Nephron (organoid): ENCODE measurements around the gene PLCD4.
A peak's percentile ranks its signal among the peaks of the same experiment; 100 is the strongest.

Experiments used
- H3K27ac Mint-ChIP-seq, 3 experiments: 2 replicates each; pipeline ENCODE4 v1.8.0; 2020; ENCODE audit warnings: mixed read lengths in 3 of 3, mild to moderate bottlenecking in 2 of 3, moderate library complexity in 1 of 3
- H3K27me3 Mint-ChIP-seq: 2 replicates; pipeline ENCODE4 v1.8.0; 2021; ENCODE audit warnings: low read depth, mild to moderate bottlenecking, moderate library complexity, mixed read lengths
- H3K36me3 Mint-ChIP-seq: 2 replicates; pipeline ENCODE4 v1.8.0; 2020; ENCODE audit warnings: low read depth, mixed read lengths
- H3K4me1 Mint-ChIP-seq: 2 replicates; pipeline ENCODE4 v1.8.0; 2020; ENCODE audit warnings: mixed read lengths
- H3K4me3 Mint-ChIP-seq, 3 experiments: 2 replicates each; pipeline ENCODE4 v1.8.0; 2020; ENCODE audit warnings: mild to moderate bottlenecking in 3 of 3, mixed read lengths in 3 of 3, moderate library complexity in 2 of 3
- H3K9me3 Mint-ChIP-seq: 2 replicates; pipeline ENCODE4 v1.8.0; 2020; ENCODE audit warnings: mixed read lengths
- CTCF ChIP-seq, 3 experiments: fragments of 200-600 bp; sonication (generic); IDR thresholded peaks; one replicate each; pipeline ENCODE4 v1.5.0; 2021; ENCODE audit warnings: antibody characterized with exemption in 3 of 3; ENCODE audit not compliant: unreplicated experiment in 3 of 3

Gene PLCD4

GRCh38 chr2:218659988-218660358 is 52.3 kb downstream of the PLCD4 start:
- Mint-ChIP-seq H3K27ac (peak overlapping the region in 2 of 3 experiments; percentile 71 to 72), H3K36me3 (peaks cover 36% of the 10 kb centered on the region), H3K27me3 (no peaks in the 10 kb centered on the region), H3K9me3 (no peaks in the 10 kb centered on the region), H3K4me3 (peak overlapping the region; percentile 96 to 98 (median 98)), H3K4me1 (peaks cover 23% of the 10 kb centered on the region)
- no peak for TF ChIP-seq CTCF (IDR thresholded peaks at IDR 0.05; ENCODE audit: unreplicated experiment in 3 of 3)

GRCh38 chr2:218662377-218662776 is 54.7 kb downstream of the PLCD4 start:
- Mint-ChIP-seq H3K9me3 (no peaks in the 10 kb centered on the region), H3K36me3 (peaks cover 42% of the 10 kb centered on the region), H3K4me1 (peaks cover 23% of the 10 kb centered on the region), H3K4me3 (peak overlapping the region in 2 of 3 experiments; percentile 26 to 60), H3K27me3 (no peaks in the 10 kb centered on the region), H3K27ac (no peak overlapping the region)
- TF ChIP-seq CTCF (IDR thresholded peaks at IDR 0.05; ENCODE audit: unreplicated experiment in 3 of 3) = no peak

- peaks cover 20% of the 10 kb centered on the region for H3K4me1 Mint-ChIP-seq
- H3K9me3 Mint-ChIP-seq = no peaks in the 10 kb centered on the region
- TF ChIP-seq CTCF (IDR thresholded peaks at IDR 0.05; ENCODE audit: unreplicated experiment in 3 of 3) = no peak
- peak overlapping the region in 2 of 3 experiments; percentile 26 to 44 for H3K4me3 Mint-ChIP-seq
- no peak overlapping the region for H3K27ac Mint-ChIP-seq
- H3K36me3 Mint-ChIP-seq = peaks cover 43% of the 10 kb centered on the region
- no peaks in the 10 kb centered on the region for H3K27me3 Mint-ChIP-seq
Observed at GRCh38 chr2:218662827-218663226, 55.1 kb downstream of the PLCD4 start.

GRCh38 chr2:218663901-218664300 is 56.2 kb downstream of the PLCD4 start:
- Mint-ChIP-seq H3K27ac (no peak overlapping the region), H3K4me3 (no peak overlapping the region), H3K36me3 (peaks cover 52% of the 10 kb centered on the region), H3K27me3 (no peaks in the 10 kb centered on the region), H3K4me1 (peaks cover 12% of the 10 kb centered on the region), H3K9me3 (no peaks in the 10 kb centered on the region)
- no peak for TF ChIP-seq CTCF (IDR thresholded peaks at IDR 0.05; ENCODE audit: unreplicated experiment in 3 of 3)

- no peaks in the 10 kb centered on the region for H3K9me3 Mint-ChIP-seq
- H3K27me3 Mint-ChIP-seq = no peaks in the 10 kb centered on the region
- H3K4me1 Mint-ChIP-seq = peaks cover 8% of the 10 kb centered on the region
- no peak overlapping the region for H3K27ac Mint-ChIP-seq
- H3K4me3 Mint-ChIP-seq = no peak overlapping the region
- no peak for TF ChIP-seq CTCF (IDR thresholded peaks at IDR 0.05; ENCODE audit: unreplicated experiment in 3 of 3)
- peaks cover 52% of the 10 kb centered on the region for H3K36me3 Mint-ChIP-seq
Observed at GRCh38 chr2:218664653-218665052, 57.0 kb downstream of the PLCD4 start.

- no peaks in the 10 kb centered on the region for H3K9me3 Mint-ChIP-seq
- H3K27ac Mint-ChIP-seq = peak overlapping the region; percentile 98 to 100 (median 99)
Observed at GRCh38 chr2:218671097-218671653, 63.5 kb downstream of the PLCD4 start.

More at GRCh38 chr2:218671097-218671653, 63.5 kb downstream of the PLCD4 start:
- peaks cover 40% of the 10 kb centered on the region for H3K36me3 Mint-ChIP-seq
- no peak for TF ChIP-seq CTCF (IDR thresholded peaks at IDR 0.05; ENCODE audit: unreplicated experiment in 3 of 3)
- peak overlapping the region; percentile 98 to 100 (median 98) for H3K4me3 Mint-ChIP-seq
- peaks cover 19% of the 10 kb centered on the region for H3K4me1 Mint-ChIP-seq
- no peaks in the 10 kb centered on the region for H3K27me3 Mint-ChIP-seq
